ENCODE results near the gene RAB35. TPM values are rescaled to one million over a fixed set of nuclear protein-coding genes. Genes with fewer than 3 reads are reported as not detected.
"Not testable (repeated sequence)": the region's sequence is repeated elsewhere in the genome, so short reads cannot be mapped to it uniquely, and the experiment has no call there.

The RAB35 gene
- total RNA-seq, 2 donors from 2014 or later, result 26.7 to 42.2 TPM

DNA sequence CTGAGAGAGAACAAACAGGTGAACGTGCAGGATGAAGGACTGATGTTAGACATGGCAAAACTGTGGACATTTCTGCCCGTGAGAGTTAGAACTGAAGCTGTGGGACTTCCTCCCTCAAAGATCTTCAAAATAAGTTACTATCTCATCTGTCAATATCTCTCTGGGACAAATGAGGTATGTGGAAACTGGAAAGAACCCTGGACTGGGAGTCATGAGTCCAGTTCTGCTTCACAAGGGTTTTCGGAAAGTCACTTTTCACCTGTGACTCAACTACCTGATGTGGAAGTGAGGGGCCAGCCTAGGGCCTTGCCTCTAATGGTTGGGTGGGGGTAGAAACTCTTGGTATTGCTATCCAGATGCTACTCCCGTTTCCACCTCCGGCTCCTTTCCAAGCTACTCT lies 47.3 kb downstream of the RAB35 start:
- intact Hi-C loops (cut with DNase I), result no loop called here
- DNase-seq, result no peak
- ATAC-seq, result no peak

DNA sequence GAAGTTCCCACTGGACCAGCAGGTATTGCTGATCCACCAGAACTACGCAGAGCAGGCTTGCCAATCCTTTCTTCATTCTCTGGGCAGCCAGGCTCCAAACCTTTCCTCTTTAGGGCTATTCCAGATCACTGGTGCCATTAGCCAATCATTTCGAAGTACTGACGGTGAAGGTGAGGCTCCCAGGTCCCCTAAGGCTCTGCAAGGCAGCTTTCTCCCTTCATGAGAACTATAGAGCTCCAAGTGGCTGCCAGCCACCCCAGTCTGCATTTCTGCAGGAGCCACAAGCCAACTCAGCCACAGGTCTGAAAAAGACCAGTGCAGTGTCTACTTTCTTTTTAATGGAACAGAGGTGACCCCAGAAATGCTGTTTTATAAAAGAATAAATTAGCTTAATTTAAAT lies 48.7 kb downstream of the RAB35 start:
- intact Hi-C loops (cut with DNase I), result no loop called here
- DNase-seq (no peak), ATAC-seq (no peak)

DNA sequence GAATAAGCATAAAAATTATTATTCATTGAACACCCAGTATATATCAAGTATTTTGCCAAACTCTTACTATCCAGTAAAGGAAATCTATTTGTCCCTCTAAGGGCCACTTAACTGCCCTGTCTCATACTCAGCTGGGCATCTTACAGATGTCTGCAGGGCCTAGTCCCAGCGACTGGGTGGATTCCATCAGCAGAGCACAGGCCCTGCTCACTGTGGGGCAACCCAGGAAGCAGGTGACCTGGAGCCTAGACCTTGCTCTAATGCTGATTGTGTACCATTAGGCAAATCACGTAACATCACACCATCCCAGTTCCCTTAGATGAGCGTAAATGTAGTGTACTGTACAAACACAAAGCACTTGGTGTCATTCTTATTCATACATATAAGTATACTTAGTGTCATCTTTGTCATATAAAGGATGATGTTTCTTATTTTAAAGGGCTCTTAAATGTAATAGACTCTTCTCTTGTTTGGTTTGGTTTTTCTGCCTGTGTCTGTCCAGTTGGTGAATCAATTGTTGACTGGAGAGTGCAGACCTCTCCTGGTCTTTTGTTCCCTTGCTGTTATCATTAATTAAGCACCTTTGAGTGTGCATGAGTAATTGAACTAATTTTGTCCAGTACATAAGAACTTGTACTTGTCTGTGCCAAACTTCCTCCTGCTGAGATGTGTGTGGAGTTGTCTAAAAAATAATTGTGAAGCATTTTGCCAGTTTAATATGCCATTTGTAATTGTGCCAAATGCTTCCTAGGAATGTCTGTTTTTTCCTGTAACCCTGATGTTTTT lies 49.3 kb downstream of the RAB35 start:
- ATAC-seq (peak in 1 of 2 donors; percentile 16), DNase-seq (no peak)
- intact Hi-C loops (cut with DNase I), result no loop called here

DNA sequence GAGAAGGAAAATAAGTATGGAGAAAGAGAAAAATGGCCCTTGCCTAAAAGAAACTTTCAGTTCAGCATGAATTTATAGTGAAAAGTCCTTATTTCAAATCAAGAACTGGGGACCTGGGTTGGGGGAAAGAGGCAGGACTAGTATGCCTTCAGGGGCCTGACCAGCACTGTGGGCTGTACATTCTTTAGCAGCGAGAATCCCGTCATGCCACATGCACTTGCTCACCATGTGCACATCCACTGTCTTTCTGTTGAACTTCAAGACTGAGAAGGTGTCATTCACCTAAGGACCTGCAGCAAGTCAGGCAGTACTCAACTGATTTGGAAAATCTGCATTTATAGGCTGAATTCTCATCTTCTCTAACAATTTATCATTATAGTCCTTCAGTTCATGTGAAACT lies 50.2 kb downstream of the RAB35 start:
- no peak for DNase-seq
- peak in 1 of 2 donors; percentile 14 for ATAC-seq
- intact Hi-C loops (cut with DNase I), result no loop called here

DNA sequence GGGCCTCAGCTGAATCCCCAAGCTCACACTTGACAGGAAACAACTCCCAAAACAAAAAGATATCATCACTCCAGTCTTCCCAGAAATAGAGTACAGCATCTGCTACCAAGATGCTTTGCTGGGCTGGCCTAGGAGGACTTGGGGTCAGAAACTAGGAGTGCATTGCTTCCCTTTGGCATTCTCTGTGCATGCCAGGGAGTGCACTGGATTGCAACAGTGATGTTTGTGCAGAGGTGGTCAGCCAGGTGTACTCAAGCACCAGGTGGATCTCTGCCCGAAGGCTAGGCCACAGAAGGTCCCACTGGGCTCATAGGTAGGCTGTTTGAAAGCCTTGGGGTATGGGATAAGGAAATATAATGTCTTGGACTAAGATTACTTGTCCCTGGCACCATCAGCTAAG lies 51.1 kb downstream of the RAB35 start:
- ATAC-seq, result peak; percentile 3 to 14
- DNase-seq, result no peak
- intact Hi-C loops (cut with DNase I), result no loop called here

DNA sequence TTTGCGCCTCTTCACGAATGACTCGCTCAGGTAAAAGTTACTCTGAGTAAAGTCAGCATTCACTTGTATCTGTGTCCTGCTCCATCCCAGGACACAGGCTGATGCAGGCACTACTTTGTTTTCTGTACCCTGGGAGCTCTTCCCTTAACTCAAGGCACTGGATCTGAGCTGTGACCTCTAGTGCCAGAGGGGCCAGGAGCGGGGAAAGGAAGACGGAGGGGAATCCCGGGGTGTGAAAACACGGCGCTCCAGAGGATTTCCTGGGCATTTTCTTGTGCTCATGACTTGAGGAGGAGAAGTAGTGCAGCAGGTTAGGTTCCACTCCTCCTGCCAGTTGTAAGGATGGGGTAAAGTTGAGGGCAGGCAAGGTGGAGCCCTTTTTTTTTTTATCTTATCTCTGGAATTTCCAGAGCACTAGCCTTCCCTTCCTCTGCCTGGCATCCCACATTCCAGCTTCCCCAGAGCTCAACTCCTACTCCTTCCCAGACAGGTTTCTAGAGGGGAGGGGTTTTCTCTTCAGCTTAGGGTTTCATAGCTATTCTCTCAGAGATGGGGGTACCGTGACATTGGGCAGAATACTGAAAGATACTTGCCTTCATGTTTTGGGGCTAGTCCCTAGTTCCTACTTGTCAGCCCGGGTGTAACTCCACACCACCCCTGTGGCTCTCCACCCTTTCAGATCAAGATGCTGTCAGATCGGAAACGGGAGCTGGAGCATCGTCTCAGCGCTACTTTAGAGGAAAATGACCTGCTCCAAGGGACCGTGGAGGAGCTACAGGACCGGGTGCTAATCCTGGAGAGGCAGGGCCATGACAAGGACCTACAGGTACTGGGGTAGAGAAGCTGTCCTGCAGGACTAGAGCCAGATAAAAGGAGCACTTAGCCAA lies 52.3 kb downstream of the RAB35 start:
- intact Hi-C loops (cut with DNase I), result no loop called here
- DNase-seq (no peak), ATAC-seq (peak; percentile 39 to 71)

DNA sequence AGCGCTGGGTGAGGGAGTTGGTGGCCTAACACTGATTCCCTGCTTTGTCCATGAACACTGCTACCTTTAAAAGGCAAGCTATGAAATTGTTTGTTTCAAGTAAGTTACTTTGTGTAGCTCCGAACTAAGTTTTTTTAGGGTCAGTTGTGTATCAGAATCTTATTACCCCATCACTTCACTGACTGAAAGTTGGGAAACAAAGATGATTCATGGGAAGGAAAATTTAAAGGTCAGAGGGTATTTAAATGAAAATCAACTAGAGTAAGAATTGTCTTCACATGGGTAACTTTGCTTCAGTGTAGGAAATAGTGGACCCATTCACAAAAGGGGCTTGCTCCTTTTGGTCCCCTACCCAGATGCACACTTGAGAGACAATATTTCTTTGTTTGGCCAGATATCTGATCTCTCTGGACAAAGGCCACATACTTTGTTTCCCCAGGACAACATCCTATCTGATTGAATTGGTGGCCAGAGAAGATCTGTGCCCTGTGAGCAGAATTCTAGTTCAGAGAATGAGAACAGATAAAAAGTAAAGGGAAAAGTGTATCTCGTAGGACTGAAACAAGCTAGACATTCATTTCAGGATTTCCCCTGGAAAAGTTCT lies 53.5 kb downstream of the RAB35 start:
- peak in 1 of 2 donors; percentile 1 for ATAC-seq
- intact Hi-C loops (cut with DNase I), result no loop called here
- DNase-seq, result no peak

DNA sequence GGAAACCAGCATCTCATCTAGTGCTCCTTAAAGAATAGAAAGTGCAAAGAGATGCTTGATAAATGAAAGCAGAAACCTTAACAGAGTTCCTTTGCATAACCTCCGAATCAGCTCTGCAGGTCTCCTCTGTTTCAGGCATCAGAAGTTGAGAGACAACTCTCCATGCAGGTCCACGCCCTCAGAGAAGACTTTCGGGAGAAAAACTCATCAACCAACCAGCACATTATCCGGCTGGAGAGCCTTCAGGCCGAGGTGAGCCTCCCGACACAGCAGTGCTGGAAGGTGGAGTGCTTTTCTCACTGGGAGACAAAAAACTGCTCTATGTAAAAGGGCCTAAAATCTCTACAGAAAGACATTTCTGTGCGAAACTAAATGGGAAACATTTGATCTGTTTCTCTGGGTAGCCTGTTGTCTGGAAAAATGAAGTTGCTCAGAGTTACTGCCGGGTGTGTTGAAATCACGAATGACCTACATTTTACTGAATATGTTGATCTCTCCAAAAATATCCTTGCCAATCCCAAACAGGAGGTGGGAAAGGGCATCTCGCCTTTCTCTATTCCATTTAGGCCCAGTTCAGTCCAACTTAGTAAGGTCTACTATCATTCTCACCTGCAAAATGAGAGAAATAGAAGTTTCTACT lies 54.9 kb downstream of the RAB35 start:
- ATAC-seq, result peak in 1 of 2 donors; percentile 9
- no peak for DNase-seq
- intact Hi-C loops (cut with DNase I), result no loop called here

DNA sequence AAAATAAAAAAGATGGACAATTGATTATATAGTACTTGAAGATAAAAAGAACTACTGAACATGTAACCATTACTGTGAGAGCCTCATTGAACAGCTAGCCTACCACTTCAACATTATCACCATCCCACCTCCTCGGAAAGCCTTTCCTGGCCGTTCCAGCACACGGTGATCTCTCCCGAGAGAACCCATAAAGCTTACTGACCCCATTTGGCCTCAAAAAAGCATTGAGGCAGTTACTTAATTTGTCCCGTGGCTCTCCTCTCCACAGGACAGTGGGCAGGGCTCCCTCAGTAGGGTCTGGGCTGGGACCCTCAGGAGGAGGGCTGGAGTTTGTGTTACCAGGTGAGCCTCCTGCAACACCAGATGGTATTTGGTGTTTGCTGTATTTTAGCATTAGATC lies 55.8 kb downstream of the RAB35 start:
- ATAC-seq (no peak), DNase-seq (no peak)
- intact Hi-C loops (cut with DNase I), result no loop called here

DNA sequence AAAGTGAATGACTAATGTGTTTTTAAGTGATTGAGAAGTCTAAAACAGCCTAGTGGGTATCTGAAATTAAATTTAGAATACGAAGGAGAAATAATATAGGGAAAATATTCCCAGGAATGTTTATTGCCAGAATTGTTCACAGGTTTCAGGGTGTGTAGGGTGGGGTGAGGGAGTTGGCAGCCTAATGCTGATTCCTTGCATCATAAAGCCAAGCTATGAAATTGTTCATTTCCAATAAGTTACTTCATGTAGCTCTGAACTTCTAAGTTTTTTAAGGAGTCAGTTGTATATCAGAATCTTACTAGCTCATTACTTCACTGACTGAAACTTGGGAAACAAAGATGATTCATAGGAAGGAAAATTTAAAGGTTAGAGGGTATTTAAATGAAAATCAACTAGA lies 56.4 kb downstream of the RAB35 start:
- intact Hi-C loops (cut with DNase I), result no loop called here
- DNase-seq, result no peak
- ATAC-seq, result peak in 1 of 2 donors; percentile 31

DNA sequence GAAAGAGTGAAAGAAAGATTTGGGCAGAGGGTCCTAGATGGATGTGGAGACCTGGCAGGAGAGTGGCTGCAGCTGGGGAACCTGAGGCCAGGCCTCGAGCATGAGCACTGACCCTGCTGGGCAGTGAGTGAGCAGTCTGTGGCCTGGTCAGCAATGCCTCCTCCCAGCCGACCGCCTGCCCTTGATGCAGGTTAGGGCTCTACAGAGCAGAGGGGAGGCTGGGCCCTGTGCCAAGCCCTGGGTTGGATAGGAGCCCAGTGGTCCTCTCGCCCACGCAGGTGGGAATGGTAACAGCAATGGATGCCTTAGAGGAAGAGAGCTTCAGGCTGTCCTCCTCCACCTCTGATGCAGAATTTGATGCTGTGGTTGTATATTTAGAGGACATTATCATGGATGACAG lies 59.8 kb downstream of the RAB35 start:
- ATAC-seq (no peak), DNase-seq (no peak)
- intact Hi-C loops (cut with DNase I), result no loop called here

DNA sequence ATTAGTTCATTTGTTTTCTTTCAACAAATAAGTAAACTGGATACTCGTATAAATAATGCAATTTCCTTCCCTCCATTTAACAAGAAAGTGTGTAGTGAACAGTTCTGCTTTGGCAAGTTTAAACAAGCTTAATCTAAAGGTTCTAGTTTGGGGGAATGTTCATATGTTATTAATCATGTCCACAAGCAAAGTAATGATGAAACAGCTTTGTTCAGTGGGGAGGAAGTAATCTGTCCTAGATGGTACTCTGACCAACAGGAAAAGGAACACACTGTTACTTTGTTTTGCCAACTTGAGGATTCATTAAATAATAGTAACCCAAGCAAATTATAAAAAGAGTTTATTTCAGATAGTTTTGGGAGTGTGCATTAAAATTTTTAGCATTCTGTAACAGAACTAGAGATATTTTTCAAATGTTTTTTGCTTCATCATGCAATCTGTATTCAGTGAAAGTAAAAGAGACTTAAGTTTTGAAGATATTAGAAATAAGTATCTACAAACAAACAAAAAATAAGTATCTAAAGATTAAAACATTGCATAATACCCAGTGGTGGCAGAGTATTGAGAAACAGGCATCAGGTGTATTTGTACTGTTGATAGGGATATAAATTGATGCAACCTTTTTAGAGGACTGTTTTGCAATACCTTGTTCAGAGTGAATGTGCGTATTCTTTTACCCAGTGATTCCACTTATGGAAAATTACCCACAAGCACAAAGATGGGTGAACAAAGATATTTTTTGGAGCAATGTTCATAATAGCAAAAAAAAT lies 61.1 kb downstream of the RAB35 start:
- DNase-seq (no peak), ATAC-seq (peak in 1 of 2 donors; percentile 77)
- intact Hi-C loops (cut with DNase I), result no loop called here

DNA sequence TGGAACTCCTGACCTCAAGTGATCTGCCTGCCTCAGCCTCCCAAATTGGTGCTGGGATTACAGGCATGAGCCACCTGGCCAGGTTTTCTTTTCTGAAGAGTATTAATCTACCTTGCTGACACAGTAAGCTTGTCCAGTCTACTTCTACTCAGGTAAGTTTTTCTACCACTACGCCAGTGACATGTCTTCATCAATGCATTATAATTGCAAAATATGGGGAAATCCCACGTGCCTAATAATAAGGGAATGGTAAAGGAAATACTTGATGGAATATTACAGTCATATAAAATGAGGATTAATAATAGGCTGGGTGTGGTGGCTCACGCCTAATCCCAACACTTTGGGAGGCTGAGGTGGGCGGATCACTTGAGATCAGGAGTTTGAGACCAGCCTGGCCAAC lies 62.3 kb downstream of the RAB35 start:
- ATAC-seq (no peak), DNase-seq (no peak)
- intact Hi-C loops (cut with DNase I), result no loop called here

DNA sequence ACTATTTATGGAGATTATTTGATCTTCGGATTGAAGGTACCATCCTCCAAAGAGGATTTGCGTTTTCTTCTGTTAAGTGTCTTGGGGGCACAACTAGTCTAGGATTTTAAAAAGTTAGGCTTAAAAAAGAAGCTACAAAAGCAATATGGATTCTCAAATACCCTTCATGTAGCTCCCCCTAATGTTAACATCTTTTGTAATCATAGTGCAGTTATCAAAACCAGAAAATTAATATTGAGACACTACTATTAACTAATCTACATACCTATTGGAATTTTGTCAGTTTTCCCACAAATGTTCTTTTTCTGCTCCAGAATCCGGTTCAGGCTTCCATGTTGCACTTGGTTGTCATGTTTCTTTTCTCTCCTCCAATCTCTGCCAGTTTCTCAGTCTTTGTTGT lies 65.0 kb downstream of the RAB35 start:
- ATAC-seq (no peak), DNase-seq (no peak)
- intact Hi-C loops (cut with DNase I), result no loop called here

DNA sequence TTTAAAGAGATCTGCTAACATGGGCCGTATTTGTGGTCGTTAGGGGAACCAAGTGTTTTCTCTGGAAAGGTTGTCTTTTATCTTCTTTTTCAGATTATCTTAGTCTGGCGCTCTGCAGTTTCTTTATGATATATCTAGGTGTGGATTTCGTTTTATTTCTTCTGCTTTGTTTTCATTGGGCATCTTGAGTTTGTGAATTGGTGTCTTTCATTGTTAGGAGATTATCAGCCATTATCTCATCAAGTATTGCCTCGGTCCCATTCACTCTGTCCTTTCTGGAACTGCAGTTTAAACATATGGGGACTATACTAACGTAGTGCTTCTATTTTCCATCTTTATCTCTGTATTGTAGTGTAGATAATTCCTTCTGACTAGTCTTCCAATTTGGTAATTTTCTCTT lies 67.1 kb downstream of the RAB35 start:
- intact Hi-C loops (cut with DNase I), result no loop called here
- ATAC-seq (no peak), DNase-seq (no peak)

DNA sequence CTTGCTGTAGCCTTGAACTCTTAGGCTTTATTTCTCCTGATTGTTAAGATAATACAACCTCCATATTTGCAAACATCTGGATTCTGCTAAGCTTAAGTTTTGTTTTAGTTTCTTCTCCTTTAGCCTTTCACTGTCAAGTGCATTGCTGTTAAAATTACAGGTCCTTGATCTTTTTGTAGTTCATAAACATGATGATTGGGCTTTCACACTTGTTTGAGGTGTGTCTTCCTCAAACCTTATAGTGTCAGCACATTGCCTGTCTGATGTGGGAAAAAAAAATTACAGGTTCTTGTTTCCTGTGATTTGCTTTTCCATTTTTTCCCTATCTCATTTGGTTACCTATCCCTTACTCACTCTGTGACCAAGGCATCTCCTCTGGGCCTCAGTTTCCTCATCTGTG lies 68.3 kb downstream of the RAB35 start:
- DNase-seq (no peak), ATAC-seq (no peak)
- intact Hi-C loops (cut with DNase I), result no loop called here

DNA sequence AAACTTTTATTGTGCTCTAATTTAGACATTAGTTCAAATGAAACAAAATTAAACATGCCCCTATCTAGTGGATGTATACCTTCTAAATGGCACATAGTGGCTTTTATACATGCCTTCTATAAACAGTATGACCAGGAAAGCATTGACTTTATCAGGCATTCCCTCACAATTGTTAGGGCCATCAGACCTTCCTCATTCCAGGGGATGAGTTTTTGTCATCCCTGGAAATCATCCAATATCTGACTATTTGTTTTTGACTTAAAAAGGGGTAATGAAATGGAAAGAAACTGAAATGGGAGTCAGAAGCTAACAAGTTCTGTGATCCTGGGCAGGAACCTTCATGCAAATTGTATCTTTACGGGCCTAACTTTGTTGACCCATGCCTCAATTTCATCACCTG lies 69.5 kb downstream of the RAB35 start:
- DNase-seq, result no peak
- intact Hi-C loops (cut with DNase I), result no loop called here
- no peak for ATAC-seq

DNA sequence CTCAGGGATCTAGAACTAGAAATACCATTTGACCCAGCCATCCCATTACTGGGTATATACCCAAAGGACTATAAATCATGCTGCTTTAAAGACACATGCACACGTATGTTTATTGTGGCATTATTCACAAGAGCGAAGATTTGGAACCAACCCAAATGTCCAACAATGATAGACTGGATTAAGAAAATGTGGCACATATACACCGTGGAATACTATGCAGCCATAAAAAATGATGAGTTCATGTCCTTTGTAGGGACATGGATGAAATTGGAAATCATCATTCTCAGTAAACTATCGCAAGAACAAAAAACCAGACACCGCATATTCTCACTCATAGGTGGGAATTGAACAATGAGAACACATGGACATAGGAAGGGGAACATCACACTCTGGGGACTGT lies 71.2 kb downstream of the RAB35 start:
- DNase-seq; ATAC-seq; intact Hi-C loops (cut with DNase I): not testable (repeated sequence)
